ENCODE results near the gene GPLD1. TPM values are rescaled to one million over a fixed set of nuclear protein-coding genes. Genes with fewer than 3 reads are reported as not detected.

GPLD1 gene
- total and polyA plus RNA-seq, 4 donors: 15.5 to 62.0 (median 22.2) TPM

DNA sequence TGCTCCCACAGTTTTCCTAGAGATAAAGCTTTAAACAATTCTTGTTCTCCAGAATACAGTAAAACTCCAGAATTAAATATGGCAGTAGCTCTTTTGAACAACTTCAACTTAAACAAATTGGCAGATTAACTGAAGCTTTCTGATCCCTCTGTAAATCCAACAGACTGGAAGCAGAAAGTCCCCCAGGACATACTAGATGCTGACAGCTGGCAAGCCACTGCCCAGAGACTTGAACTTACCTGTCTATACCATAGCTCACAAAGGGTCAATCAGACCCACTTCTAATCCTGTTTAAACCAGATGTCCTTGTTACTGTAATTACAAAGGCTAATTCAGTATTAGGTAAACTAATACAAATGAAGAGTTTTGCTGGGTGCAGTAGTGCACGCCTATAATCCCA is 12.3 kb downstream of the GPLD1 start:
- no peak for TF ChIP-seq JUND (IDR thresholded peaks at IDR 0.05)
- TF ChIP-seq, protein P1, sequence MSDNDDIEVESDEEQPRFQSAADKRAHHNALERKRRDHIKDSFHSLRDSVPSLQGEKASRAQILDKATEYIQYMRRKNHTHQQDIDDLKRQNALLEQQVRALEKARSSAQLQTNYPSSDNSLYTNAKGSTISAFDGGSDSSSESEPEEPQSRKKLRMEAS (IDR thresholded peaks at IDR 0.05): no peak
- TF ChIP-seq, protein P2, sequence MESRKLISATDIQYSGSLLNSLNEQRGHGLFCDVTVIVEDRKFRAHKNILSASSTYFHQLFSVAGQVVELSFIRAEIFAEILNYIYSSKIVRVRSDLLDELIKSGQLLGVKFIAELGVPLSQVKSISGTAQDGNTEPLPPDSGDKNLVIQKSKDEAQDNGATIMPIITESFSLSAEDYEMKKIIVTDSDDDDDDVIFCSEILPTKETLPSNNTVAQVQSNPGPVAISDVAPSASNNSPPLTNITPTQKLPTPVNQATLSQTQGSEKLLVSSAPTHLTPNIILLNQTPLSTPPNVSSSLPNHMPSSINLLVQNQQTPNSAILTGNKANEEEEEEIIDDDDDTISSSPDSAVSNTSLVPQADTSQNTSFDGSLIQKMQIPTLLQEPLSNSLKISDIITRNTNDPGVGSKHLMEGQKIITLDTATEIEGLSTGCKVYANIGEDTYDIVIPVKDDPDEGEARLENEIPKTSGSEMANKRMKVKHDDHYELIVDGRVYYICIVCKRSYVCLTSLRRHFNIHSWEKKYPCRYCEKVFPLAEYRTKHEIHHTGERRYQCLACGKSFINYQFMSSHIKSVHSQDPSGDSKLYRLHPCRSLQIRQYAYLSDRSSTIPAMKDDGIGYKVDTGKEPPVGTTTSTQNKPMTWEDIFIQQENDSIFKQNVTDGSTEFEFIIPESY (IDR thresholded peaks at IDR 0.05): no peak
- TF ChIP-seq FOXA2 (IDR thresholded peaks at IDR 0.05): no peak
- no peak for TF ChIP-seq HNF4G (IDR thresholded peaks at IDR 0.05)
- TF ChIP-seq SP1 (IDR thresholded peaks at IDR 0.05): no peak
- no peak for TF ChIP-seq EGR1 (IDR thresholded peaks at IDR 0.05; ENCODE audit: low read depth in 2 of 2)
- no peak for TF ChIP-seq HNF4A (conservative IDR thresholded peaks at IDR 0.05)
- no peak for TF ChIP-seq TAF1 (conservative IDR thresholded peaks at IDR 0.05)
- TF ChIP-seq FOXA1 (IDR thresholded peaks at IDR 0.05): no peak
- TF ChIP-seq, protein P3, sequence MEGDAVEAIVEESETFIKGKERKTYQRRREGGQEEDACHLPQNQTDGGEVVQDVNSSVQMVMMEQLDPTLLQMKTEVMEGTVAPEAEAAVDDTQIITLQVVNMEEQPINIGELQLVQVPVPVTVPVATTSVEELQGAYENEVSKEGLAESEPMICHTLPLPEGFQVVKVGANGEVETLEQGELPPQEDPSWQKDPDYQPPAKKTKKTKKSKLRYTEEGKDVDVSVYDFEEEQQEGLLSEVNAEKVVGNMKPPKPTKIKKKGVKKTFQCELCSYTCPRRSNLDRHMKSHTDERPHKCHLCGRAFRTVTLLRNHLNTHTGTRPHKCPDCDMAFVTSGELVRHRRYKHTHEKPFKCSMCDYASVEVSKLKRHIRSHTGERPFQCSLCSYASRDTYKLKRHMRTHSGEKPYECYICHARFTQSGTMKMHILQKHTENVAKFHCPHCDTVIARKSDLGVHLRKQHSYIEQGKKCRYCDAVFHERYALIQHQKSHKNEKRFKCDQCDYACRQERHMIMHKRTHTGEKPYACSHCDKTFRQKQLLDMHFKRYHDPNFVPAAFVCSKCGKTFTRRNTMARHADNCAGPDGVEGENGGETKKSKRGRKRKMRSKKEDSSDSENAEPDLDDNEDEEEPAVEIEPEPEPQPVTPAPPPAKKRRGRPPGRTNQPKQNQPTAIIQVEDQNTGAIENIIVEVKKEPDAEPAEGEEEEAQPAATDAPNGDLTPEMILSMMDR (IDR thresholded peaks at IDR 0.05; ENCODE audit: low read depth, low read length, missing input control): no peak
- no peak for TF ChIP-seq RAD21 (IDR thresholded peaks at IDR 0.05)
- TF ChIP-seq YY1 (IDR thresholded peaks at IDR 0.05): no peak
- Histone ChIP-seq H3K36me3 (ENCODE audit: control insufficient read depth in 4 of 4, insufficient read depth in 3 of 4, low read depth in 1 of 4, low read length in 3 of 4) (peaks cover 1 to 29% (median 16%) of the 10 kb centered on the region in 4 donors), H3K27ac (ENCODE audit: low read depth in 1 of 2, low read length in 2 of 2) (no peak overlapping the region), H3K27me3 (ENCODE audit: control insufficient read depth in 4 of 4, insufficient read depth in 4 of 4, low read length in 3 of 4) (no peaks in the 10 kb centered on the region), H3K4me1 (ENCODE audit: control insufficient read depth in 4 of 4, insufficient read depth in 4 of 4, low read length in 3 of 4) (no peaks in the 10 kb centered on the region), H3K9me3 (ENCODE audit: control insufficient read depth in 4 of 4, low read length in 3 of 4) (no peaks in the 10 kb centered on the region), H3K9ac (ENCODE audit: low read depth in 1 of 2, low read length in 2 of 2) (no peak overlapping the region), H3K4me3 (ENCODE audit: low read depth in 1 of 3, low read length in 3 of 3) (no peak overlapping the region)
- whole genome bisulfite sequencing: 97% methylated on average over 1 of the region's 1 CpG
- no peak for DNase-seq (ENCODE audit: low spot score)

DNA sequence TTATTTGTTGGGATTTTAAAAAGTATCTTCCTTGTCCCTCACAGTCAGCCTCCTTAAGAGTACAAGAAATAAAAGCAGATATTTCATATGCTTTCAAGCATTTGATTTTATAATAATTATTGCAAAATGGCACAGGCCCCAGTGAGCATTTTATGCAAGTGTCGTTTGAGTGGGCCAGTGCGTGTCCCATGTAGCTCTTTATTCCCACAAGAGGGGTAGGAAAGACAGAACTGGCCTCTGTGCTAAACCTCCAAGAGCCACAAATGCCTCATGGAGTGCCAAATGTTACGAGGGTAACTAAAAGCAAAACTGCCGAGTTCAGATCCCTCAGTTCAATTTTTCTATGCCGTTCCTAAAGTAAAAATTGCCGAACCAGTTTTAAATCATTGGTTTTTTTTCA is 12.7 kb downstream of the GPLD1 start:
- TF ChIP-seq JUND (IDR thresholded peaks at IDR 0.05) (no peak), HNF4G (IDR thresholded peaks at IDR 0.05) (no peak), HNF4A (conservative IDR thresholded peaks at IDR 0.05) (no peak), EGR1 (IDR thresholded peaks at IDR 0.05; ENCODE audit: low read depth in 2 of 2) (no peak), TAF1 (conservative IDR thresholded peaks at IDR 0.05) (no peak), FOXA1 (IDR thresholded peaks at IDR 0.05) (no peak), GABPA (IDR thresholded peaks at IDR 0.05 in 1 of 2, conservative IDR thresholded peaks at IDR 0.05 in 1 of 2) (no peak)
- TF ChIP-seq, protein P1 (IDR thresholded peaks at IDR 0.05): no peak
- TF ChIP-seq, protein P4, sequence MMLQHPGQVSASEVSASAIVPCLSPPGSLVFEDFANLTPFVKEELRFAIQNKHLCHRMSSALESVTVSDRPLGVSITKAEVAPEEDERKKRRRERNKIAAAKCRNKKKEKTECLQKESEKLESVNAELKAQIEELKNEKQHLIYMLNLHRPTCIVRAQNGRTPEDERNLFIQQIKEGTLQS (IDR thresholded peaks at IDR 0.05): no peak
- H3K4me3 ChIP-seq (ENCODE audit: low read depth in 1 of 3, low read length in 3 of 3): no peak overlapping the region
- H3K27ac ChIP-seq (ENCODE audit: low read depth in 1 of 2, low read length in 2 of 2): no peak overlapping the region
- H3K27me3 ChIP-seq (ENCODE audit: control insufficient read depth in 4 of 4, insufficient read depth in 4 of 4, low read length in 3 of 4): no peaks in the 10 kb centered on the region
- H3K36me3 ChIP-seq (ENCODE audit: control insufficient read depth in 4 of 4, insufficient read depth in 3 of 4, low read depth in 1 of 4, low read length in 3 of 4): peaks cover 1 to 29% (median 17%) of the 10 kb centered on the region in 4 donors
- H3K9ac ChIP-seq (ENCODE audit: low read depth in 1 of 2, low read length in 2 of 2): no peak overlapping the region
- H3K9me3 ChIP-seq (ENCODE audit: control insufficient read depth in 4 of 4, low read length in 3 of 4): no peaks in the 10 kb centered on the region
- DNase-seq (ENCODE audit: low spot score): no peak
- no peaks in the 10 kb centered on the region for H3K4me1 ChIP-seq (ENCODE audit: control insufficient read depth in 4 of 4, insufficient read depth in 4 of 4, low read length in 3 of 4)
- 94% methylated on average over 6 of the region's 6 CpGs for WGBS
